Measurements from ENCODE around the gene ARMH2. TPM values are rescaled to one million over a fixed set of nuclear protein-coding genes. Genes with fewer than 3 reads are reported as not detected.

Gene ARMH2
- total and polyA plus RNA-seq, 2 experiments from 2014 or later, result not detected

GRCh38 chr6:24774696-24775519 is 23.8 kb downstream of the ARMH2 start, which contains the start of gene GMNN:
Gene GMNN, plus strand, starts transcription at chr6:24774937. Its CDS starts 2,310 bp downstream, at chr6:24777247.
- Histone ChIP-seq H3K4me3 (peak within 1 kb of the TSS; percentile 88), H3F3A (replicated peaks; ENCODE audit: low read depth) (no peaks in the 10 kb centered on the region), H3K27ac (ENCODE audit: low read depth) (peak within 1 kb of the TSS; percentile 98), H2AFZ (peak within 1 kb of the TSS; percentile 33; the same call in 1 of the 2 replicates), H4K20me1 (replicated peaks; ENCODE audit: insufficient read depth) (peaks cover 27% of the 10 kb centered on the region), H3K4me2 (peak within 1 kb of the TSS; percentile 95), H3K79me2 (replicated peaks; ENCODE audit: insufficient read depth) (peaks cover 47% of the 10 kb centered on the region), H3K4me1 (ENCODE audit: insufficient read depth) (peaks cover 13% of the 10 kb centered on the region), H3K36me3 (ENCODE audit: insufficient read depth) (no peaks in the 10 kb centered on the region; the same call in 1 of the 2 replicates), H3K9me2 (ENCODE audit: insufficient read depth) (no peaks in the 10 kb centered on the region), H3K27me3 (ENCODE audit: insufficient read depth) (no peaks in the 10 kb centered on the region)
- H3K27me3 Mint-ChIP-seq (ENCODE audit: insufficient read depth, low read depth, poor library complexity), result peaks cover 8% of the 10 kb centered on the region
- DNase-seq (ENCODE audit: low spot score) (peak; percentile 100), ATAC-seq (peak; percentile 94)
- no peaks in the 10 kb centered on the region for H3K9me3 Mint-ChIP-seq
- H3K4me1 Mint-ChIP-seq, result peaks cover 17% of the 10 kb centered on the region; the same call in 2 of the 3 replicates
- peaks cover 27% of the 10 kb centered on the region for H3K36me3 Mint-ChIP-seq (ENCODE audit: low read depth)
- H3K27ac Mint-ChIP-seq, result peak within 1 kb of the TSS; percentile 100
- TF ChIP-seq ZNF331 (CRISPR knock-in tag; IDR thresholded peaks at IDR 0.05; ENCODE audit: low read depth) (no peak), ZNF462 (CRISPR knock-in tag; IDR thresholded peaks at IDR 0.05) (no peak), NANOG (IDR thresholded peaks at IDR 0.05; ENCODE audit: borderline replicate concordance) (no peak), POLR2AphosphoS5 (IDR thresholded peaks at IDR 0.05; ENCODE audit: low read depth) (peak; percentile 83), STAT1 (IDR thresholded peaks at IDR 0.05; ENCODE audit: unreplicated experiment) (no peak), EZH2 (IDR thresholded peaks at IDR 0.05; ENCODE audit: low read depth, unreplicated experiment) (no peak), JUNB (IDR thresholded peaks at IDR 0.05; ENCODE audit: unreplicated experiment) (no peak), CREB1 (CRISPR knock-in tag; IDR thresholded peaks at IDR 0.05; ENCODE audit: low read depth) (peak; percentile 50; the same call in 1 of the 2 replicates), ZNF114 (CRISPR knock-in tag; IDR thresholded peaks at IDR 0.05) (no peak), EZH2phosphoT487 (IDR thresholded peaks at IDR 0.05; ENCODE audit: unreplicated experiment) (no peak), CTCF (conservative IDR thresholded peaks at IDR 0.05; ENCODE audit: low read depth in 2 of 2) (no peak)
- TF ChIP-seq, protein P1, sequence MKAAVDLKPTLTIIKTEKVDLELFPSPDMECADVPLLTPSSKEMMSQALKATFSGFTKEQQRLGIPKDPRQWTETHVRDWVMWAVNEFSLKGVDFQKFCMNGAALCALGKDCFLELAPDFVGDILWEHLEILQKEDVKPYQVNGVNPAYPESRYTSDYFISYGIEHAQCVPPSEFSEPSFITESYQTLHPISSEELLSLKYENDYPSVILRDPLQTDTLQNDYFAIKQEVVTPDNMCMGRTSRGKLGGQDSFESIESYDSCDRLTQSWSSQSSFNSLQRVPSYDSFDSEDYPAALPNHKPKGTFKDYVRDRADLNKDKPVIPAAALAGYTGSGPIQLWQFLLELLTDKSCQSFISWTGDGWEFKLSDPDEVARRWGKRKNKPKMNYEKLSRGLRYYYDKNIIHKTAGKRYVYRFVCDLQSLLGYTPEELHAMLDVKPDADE (IDR thresholded peaks at IDR 0.05), result peak; percentile 34; the same call in 1 of the 2 replicates
- TF ChIP-seq, protein P2, sequence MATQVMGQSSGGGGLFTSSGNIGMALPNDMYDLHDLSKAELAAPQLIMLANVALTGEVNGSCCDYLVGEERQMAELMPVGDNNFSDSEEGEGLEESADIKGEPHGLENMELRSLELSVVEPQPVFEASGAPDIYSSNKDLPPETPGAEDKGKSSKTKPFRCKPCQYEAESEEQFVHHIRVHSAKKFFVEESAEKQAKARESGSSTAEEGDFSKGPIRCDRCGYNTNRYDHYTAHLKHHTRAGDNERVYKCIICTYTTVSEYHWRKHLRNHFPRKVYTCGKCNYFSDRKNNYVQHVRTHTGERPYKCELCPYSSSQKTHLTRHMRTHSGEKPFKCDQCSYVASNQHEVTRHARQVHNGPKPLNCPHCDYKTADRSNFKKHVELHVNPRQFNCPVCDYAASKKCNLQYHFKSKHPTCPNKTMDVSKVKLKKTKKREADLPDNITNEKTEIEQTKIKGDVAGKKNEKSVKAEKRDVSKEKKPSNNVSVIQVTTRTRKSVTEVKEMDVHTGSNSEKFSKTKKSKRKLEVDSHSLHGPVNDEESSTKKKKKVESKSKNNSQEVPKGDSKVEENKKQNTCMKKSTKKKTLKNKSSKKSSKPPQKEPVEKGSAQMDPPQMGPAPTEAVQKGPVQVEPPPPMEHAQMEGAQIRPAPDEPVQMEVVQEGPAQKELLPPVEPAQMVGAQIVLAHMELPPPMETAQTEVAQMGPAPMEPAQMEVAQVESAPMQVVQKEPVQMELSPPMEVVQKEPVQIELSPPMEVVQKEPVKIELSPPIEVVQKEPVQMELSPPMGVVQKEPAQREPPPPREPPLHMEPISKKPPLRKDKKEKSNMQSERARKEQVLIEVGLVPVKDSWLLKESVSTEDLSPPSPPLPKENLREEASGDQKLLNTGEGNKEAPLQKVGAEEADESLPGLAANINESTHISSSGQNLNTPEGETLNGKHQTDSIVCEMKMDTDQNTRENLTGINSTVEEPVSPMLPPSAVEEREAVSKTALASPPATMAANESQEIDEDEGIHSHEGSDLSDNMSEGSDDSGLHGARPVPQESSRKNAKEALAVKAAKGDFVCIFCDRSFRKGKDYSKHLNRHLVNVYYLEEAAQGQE (IDR thresholded peaks at IDR 0.05; ENCODE audit: unreplicated experiment), result no peak
- H3K4me3 Mint-ChIP-seq, result peak within 1 kb of the TSS; percentile 99

All from GM23338 (cell line).